NCI-H446 treated with DMSO at 0.1 percent for 48 hours (cell line): ENCODE measurements around the gene ZNF283.
"Not testable (repeated sequence)": the region's sequence is repeated elsewhere in the genome, so short reads cannot be mapped to it uniquely, and the experiment has no call there.

Source experiments
- DNase-seq: peaks from one replicate; lab custom pipeline; 2025; lab: John Stamatoyannopoulos, UW

Gene ZNF283

DNA sequence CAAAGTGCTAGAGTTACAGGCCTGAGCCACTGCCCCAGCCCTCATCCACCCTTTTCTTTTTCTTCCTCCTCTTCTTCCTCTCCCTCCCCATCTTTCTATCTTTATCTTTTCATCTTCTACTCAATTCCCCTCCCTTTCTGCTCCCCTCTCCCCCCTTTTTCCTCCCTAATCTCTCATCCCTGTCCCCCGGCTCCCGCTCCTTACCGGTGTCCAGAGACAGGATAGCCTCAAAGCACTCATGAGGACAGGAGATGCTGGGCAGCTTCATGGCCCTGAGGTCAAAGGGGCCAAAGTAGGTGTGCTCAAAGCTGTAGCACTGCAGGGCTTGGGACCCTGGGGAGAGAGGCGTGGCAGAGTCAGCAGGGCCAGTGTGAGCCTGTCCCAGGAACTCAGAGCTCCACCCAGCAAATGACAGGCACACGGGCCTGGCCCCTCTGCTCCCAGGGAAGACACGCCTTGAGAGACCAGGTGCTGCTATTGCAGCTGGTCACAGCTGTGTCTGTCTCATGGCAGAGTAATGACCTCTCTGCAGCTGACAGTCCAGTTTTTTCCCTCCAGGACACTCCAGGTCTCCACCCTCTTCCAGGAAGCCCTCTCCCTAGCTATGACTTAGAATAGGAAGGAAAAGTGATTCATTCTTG, 27.5 kb upstream of the ZNF283 start:
- DNase-seq: no peak

DNA sequence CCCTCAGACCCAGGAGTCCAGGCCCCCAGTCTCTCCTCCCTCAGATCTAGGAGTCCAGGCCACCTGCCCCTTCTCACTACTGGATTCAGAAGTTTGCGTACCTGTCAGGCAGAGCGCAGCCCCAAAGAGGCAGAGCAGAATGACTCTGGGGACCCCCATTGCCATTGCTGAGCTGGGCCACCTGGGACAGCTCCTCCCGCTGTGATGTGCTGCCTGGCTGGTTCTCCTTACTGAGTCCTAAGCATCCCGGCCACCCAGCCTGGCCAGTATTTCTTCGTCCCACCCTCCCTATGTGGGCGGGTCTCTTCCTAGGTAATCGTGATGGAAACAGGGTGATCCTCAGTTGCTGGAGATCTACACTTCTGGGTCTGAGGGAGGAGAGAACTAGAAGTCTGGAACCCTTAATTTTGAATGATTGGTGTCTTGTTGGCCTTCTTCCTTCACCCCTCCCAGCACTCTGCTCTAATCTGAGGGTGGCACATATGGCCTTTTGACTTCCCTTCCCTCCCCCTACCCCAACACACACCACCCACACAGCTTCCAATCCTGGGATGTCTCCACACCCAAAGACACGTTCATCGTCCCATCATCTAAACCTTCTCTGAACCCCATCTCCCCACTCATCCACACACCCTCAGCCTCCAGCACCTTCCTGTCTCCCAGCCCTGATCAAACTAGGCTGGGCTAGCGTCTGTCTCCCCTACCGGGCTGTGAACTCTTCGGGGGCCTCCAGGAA, 24.7 kb upstream of the ZNF283 start, which contains the start of gene LYPD5:
Gene LYPD5, minus strand, starts transcription at position 232 of the 736 bp plus-strand sequence. Its CDS starts 67 bp downstream, at position 165.
- no peak for DNase-seq

DNA sequence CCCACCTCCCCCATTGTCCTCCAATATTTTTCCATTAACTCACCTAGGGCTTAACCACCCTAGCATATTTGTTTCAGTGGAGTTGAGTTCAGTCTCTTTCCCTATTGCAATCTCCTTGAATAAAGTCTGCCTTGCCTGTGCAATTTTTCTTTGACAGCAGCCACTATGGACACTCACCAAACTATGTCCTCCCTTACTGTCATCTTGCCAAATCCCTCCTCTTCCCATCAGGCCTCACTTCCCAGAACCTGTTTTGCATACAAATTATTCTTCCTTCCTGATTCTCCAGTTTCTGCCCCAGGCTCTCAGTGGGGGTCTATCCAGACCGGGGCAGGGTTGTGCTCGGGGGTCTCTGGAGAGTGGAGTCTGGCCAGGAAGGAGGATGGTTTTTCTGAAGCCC, 22.7 kb upstream of the ZNF283 start:
- no peak for DNase-seq

DNA sequence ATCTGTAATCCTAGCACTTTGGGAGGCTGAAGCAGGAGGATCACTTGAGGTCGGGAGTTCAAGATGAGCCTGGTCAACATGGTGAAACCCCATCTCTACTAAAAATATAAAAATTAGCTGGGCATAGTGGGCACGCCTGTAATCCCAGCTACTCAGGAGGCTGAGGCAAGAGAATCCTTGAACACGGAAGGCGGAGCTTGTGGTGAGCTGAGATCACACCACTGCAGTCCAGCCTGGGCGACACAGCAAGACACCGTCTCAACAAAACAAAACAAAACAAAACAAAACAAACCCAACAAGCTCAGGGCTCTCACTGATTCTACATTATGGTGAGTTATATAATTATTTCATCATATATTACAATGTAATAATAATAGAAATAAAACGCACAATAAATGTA, 20.7 kb upstream of the ZNF283 start:
- not testable (repeated sequence) for DNase-seq

DNA sequence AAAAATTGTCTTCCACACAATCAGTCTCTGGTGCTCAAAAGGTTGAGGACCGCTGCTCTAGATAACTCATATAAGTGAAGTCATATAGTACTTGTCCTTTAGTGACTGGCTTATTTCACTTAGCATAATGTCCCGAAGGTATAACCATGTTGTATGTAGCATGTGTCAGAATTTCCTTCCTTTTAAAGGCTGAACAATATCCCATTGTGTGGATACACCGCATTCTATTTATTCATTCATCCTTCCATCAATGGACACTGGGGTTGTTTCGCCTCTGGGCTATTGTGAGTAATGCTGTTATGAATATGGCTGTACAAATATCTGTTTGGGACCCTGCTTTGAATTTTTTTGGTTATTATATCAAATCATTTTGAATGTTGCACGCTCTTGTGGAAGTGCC, 20.3 kb upstream of the ZNF283 start:
- no peak for DNase-seq

DNA sequence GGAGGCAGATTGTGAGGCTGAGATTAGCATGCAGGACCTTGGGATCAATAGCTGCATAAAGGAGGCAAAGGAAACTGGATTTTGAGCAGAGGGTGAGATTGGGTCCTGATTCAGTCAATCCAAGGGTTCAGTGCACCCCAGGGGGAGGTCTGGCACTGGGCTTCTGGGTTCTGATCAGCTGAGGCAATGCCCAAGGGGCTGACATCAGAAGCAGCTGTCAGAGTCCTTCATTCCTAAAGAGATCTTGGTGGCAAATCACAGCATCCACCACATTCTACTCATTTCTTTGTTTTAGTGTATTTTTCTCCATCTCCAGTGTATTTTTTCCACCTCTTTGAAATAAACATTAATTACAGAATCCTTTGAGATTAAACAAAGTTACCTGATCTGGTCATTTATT, 19.5 kb upstream of the ZNF283 start:
- no peak for DNase-seq

DNA sequence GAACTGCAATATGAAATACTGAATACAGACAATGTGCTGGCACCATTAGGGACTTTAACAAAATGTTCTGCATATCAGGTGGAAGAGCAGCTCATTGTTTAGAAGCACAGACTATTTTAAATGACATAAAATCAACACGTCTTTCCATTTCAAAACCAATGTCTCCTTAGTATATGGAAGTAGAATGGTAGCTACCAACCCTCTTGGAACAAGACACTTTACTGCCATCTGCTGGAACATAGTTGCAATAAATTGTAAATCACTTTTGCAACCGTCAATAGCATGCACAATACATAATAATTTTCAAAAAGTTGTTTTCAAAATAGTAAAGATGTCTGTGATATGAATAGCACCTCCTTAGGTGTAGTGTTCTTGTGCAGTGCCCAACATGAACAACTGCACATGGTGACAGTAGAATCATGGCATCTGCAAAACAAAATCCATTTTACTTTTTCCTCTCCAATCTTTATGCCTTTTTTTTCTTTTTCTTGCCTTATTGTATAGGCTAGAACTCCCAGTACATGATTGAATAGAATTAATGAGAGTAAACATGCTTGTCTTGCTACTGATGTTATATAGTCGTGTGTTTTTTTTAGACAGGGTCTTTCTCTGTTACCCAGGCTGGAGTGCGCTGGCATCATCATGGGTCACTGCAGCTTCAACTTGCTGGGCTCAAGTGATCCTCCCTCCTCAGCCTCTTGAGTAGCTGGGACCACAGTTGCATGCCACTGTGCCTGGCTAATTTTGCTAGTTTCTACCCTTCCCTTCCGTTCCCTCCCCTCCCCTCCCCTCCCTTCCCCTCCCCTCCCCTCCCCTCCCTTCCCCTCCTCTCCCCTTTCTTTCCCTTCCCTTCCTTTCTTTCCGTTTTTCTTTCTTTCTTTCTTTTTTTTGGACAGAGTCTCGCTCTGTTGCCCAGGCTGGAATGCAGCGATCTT, 17.1 kb upstream of the ZNF283 start:
- DNase-seq: peak; percentile 51

DNA sequence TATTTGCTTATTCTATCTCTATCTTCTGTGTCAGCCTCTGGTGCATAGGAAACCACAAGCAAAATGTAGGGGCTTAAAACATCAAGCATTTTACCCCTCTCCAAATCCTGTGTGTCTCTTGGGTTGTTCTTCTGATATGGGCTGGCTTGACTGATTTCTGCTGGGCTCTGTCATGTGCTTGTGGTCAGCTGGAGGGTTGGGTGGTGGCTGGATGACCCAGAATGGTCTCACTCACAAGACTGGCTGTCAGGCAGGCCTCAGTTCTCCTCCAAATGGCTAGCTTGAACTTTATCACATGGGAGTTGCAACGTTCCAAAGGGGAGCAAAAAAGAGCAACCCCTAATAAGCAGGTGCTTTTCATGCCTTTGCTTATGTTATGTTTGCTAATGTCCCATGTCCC, 15.3 kb upstream of the ZNF283 start:
- DNase-seq: no peak

DNA sequence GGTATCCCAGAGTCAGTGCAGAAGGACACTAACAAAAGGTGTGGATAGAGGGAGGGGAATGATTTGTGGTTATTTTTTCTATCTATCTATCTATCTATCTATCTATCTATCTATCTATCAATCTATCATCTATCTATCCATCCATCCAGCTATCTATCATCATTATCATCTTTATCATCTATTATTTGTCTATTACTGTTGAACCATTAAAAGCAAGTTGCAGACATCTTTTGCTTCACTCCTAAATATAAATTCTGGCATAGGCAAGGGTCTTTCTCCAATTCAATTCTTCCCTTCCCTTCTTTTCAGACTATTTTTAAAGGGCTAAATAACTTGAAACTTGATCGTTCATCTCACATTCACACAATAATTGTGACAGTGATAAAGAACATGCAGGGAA, 14.9 kb upstream of the ZNF283 start:
- DNase-seq: no peak

DNA sequence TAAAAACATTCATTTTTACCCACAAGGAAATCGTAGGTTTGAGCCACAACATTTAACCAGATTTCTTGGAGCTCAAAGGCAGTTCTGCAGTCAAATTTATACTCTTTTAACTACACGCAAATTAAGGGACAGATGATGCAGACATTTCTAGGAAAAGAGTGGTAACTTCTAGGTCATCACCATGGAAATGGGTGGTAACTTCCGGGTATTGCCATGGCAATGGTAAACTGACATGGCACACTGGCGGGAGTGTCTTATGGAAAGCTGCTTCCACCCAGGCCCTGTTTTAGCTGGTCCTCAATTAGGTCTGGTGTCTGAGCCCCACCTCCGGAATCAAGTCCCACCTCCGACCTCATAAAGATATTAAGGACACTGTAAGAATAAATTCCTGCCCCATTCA, 14.4 kb upstream of the ZNF283 start:
- DNase-seq: no peak

DNA sequence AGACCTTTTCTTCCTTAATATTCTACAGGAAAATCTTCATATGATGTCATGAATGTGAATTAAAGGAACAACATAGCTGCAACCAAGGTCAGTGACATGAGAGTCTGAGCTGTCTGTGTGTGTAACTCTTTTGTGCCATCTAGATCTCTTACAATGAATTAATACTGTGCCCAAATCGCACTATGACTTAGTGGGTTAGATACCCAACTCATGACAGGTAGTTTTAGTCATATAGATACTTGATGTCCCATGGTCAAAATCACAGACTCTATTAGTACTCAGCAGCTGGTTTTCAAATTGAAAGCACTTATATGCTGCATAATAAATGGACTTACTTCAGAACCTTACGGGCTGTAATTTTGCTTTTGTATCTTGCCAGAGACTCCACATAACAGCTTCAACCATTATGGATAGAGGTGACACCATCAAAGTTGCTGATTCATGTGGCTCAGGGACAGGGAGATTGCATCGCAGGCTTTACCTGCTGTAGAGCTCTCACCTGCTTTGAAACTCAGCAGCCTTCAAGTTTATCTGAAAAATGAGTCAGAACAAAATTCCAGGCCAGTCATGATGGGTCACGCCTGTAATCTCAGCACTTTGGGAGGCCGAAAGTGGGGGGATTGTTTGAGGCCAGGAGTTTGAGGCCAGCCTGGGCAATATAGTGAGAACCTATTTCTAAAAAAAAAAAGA, 12.3 kb upstream of the ZNF283 start:
- no peak for DNase-seq

DNA sequence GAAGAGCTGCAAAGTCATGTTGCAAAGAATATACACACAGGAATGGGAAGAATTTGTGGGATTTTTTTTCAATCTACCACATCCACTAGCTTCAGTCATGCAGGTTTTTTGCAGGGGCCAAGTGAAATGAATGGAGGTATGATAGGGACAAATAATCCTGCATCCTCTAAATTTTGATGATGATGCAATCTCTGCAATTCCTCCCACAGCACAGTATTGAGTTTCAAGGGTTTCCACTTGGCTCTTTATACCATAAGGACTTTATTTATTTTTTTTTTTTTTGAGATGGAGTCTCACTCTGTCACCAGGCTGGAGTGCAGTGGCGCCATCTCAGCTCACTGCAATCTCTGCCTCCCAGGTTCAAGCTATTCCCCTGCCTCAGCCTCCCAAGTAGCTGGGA, 9.7 kb upstream of the ZNF283 start:
- DNase-seq: not testable (repeated sequence)

DNA sequence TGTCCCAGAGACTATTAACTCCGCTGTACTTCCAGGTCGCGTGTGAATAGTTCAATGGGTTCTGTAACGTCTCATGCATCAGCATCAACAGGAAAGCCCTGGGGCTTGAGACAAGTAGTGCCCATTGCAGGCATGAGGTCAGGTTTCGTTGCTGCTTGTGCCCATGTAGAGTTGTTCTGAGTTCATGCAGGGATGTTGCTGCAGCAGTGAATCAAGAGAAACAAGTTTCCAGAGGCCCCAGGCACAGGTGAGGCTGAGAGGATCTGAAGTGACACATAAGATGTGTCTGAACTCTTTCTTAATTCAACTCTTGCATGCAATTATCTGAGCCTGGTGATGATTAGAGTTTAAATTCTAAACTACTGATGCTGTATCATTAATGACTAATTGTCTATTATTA, 8.6 kb upstream of the ZNF283 start:
- DNase-seq: no peak

DNA sequence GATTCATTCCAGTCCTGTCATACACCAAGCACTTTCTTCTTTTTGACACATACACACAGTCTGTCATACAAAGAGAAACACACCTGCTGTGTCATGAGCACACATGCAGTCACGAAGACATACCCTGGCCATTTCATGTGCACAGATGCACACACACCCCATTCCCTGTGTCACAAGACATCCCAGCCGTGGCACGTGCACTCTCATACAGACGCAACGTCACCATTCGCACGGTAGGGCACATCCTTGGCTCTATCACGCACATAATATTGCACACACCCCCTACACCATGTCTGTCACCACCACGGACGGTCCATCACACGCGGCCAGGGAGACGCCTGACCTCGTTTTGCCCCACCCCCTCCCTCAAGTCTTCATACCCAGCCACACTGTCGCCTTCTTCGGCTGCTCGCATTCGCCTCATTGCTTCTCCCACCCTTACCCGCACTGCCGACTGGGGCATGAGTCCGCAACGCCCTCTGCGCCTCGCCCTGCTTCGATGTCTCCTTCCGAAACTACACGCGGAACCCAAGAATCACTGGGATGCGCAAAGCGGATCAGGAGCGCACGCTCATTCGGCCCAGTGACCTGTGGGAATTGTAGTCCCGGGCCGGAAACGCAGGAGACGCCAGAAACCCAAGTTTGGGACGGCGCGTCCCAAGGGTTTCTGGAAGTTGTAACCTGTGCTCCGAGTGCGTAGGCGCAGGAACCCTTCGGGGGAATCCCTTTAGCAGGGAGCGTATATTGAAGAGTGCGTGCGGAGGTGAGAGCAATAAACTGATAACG, 6.8 kb upstream of the ZNF283 start:
- no peak for DNase-seq

DNA sequence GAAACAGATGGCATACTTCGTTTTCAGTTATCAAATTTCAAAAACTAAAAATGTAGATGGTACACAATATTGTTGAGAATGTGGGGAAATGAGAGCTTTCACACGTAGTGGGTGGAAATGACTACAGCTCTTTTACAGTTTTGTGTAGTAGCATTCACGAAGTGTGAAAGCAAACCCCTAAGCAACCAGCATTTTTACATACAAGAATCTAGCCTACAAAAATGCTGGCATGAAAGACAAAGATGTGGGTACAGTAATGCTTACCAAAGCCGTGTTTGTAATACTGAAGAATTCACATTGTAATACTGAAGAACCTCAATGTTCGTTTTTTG, 6.3 kb upstream of the ZNF283 start:
- no peak for DNase-seq

DNA sequence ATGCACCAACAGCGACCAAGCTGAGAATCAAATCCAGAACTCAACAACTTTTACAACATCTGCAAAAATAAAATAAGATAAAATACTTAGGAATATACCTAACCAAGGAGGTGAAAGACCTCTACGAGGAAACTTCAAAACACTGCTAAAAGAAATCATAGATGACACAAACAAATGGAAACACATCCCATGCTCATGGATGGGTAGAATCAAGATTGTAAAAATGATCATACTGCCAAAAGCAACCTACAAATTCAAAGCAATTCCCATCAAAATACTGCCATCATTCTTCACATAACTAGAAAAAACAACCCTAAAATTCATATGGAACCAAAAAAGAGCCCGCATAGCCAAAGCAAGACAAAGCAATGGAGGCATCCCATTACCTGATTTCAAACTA, 3.3 kb upstream of the ZNF283 start:
- not testable (repeated sequence) for DNase-seq

DNA sequence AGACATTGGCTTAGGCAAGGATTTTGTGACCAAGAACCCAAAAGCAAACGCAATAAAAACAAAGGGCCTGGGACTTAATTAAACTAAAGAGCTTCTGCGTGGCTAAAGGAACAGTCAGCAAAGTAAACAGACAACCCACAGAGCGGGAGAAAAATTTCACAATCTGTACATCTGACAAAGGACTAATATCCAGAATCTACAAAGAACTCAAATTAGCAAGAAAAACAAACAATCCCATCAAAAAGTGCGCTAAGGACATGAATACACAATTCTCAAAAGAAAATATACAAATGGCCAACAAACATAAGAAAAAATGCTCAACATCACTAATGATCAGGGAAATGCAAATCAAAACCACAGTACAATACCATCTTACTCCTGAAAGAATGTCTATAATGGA, 2.5 kb upstream of the ZNF283 start:
- DNase-seq: not testable (repeated sequence)

DNA sequence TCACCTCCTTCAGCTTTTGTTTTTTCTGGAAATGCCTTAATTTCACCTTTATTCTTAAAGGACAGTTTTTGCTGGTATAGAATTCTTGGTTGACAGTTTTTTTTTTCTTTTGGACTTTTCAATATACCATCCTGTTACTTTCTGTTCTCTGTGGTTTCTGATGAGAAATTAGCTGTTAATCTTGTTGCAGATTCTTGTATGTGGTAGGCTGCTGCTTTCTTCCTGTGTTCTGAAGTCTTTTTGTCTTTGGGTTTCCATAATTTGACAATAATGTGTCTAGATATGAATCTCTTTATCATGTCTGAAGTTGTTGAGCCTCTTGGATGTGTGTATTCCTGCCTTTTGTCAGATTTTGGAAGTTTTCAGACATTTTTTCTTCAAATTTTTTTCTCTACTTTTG, 12.0 kb downstream of the ZNF283 start:
- DNase-seq: no peak

DNA sequence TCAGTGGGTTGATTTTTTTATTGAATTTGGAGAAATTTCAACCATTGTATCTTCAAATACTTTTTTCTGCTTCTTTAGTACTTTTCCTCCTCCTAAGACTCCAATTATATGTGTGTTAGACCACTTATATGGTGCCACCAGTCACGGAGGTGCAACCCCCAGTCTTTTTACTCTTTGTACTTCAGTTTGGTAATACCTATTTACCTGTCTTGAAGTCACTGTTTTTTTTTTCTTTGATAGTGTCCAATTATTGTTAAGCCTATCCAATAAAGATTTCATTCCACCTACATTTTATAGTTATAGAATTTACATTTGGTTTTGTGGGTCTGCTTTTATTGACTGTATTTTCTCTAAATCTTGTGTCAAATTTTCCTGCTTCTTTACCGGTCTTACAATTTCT, 14.9 kb downstream of the ZNF283 start:
- no peak for DNase-seq

DNA sequence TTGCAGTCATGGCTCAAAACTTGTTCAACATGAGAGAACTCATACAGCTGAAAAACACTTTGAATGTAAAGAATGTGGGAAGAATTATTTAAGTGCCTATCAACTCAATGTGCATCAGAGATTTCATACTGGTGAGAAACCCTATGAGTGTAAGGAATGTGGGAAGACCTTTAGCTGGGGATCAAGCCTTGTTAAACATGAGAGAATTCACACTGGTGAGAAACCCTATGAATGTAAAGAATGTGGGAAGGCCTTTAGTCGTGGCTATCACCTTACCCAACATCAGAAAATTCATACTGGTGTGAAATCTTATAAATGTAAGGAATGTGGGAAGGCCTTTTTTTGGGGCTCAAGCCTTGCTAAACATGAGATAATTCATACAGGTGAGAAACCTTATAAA, 20.1 kb downstream of the ZNF283 start:
- no peak for DNase-seq

DNA sequence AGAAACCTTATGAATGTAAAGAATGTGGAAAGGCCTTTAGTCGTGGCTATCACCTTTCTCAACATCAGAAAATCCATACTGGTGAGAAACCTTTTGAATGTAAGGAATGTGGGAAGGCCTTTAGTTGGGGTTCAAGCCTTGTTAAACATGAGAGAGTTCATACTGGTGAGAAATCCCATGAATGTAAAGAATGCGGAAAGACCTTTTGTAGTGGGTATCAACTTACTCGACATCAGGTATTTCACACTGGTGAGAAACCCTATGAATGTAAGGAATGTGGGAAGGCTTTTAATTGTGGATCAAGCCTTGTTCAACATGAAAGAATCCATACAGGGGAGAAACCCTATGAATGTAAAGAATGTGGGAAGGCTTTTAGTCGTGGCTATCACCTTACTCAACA, 20.8 kb downstream of the ZNF283 start:
- DNase-seq: no peak
